Measurements from ENCODE around the gene PDZD2.
"Not testable (repeated sequence)": the region's sequence is repeated elsewhere in the genome, so short reads cannot be mapped to it uniquely, and the experiment has no call there.

PDZD2 gene

GRCh38 chr5:31738199-31738598 is 99.3 kb downstream of the PDZD2 start:
- no peak for DNase-seq

DNA sequence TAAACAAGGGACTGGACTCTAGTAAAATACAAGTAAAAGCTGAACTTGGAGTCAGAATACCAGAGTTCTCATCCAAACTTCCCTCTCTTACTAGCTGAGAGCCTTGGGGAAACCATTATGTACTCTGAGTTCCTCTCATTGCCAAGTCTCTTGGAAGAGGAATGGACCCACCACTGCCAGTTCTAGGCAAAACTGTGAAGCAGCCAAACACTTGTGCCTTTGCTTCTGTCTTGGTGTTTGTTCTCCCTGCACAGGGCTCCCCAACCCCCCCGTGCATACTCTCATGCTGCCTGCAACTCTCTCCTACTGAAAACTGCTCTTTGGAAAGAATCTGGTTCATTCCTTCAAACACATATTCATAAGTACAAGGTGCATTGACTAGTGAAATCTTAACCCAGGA is 102.6 kb downstream of the PDZD2 start:
- no peak for DNase-seq

- DNase-seq: no peak
Measured at GRCh38 chr5:31743678-31744077, 104.7 kb downstream of the PDZD2 start.

DNA sequence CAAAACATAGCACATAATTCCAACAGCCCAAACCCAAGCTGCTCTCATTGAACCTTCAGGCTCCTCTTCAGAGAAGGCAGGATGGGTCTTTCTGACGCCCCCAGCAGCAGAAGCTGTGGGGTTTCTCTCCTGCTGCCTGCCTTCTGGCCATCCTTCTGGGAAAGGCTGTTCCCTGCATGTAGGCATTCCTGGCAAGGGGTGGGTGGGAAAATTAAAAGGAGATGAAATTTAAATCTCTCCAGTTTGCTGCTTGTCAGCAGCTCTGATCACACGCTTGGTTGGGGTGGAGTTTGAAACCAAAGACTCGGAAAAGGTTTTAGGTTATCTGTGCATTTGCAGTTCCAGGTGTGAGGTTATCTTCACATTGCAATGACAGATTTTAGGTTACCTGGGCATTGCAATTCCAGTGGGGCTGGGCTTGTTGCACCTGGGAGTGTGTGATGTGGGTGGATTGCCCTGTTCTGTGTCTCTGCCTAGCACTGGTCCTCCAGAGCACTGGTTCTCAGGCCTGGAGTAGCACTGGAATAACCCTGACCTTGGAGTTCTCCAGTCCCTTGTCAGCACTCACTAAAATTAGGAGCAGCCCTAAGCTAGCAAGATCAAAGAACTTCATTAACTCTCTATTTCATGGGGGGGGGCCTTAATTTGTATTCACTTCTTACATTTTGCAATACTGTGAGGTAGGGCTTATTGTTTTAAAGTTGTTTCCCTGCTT is 109.7 kb downstream of the PDZD2 start:
- DNase-seq: no peak

GRCh38 chr5:31750215-31750614 is 111.3 kb downstream of the PDZD2 start:
- DNase-seq: no peak

DNA sequence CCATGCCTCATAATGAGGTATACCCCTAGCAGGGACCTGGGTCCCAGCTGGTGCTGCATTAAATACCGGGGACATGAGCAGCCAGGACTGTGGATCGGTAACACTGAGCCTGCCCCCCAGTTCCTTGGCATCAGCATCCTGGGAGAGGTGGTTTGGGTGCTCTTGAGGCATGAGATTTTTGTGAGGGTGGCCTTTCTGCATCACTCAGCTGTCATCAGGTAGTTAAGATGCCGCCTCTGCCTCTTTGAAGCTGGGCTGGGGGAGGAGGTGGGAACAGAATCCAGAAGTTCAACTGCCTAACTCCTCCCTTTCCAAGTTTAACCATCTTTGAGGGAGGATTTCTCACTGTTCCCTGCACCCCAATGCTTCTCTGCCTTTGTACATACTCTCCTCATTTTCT is 112.7 kb downstream of the PDZD2 start:
- DNase-seq: no peak

GRCh38 chr5:31753700-31754357 is 114.9 kb downstream of the PDZD2 start:
- DNase-seq: no peak

DNA sequence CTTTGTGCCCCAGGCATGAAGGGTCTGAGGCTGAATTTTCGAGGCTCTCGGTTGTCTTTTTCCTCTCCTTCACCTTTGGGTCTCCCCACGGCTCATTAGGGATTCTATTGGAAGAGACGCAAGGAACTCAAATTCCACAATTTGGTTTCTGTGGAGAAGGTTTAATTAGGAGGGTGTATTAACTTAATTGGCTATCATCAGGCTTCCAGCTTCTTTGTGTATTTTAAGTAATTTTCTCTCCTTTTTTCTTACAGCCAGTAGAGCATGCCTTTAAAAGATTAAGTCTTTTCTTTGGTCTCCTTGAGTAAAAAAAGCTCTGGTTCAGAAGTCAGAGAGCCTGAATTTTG is 115.4 kb downstream of the PDZD2 start:
- no peak for DNase-seq

DNA sequence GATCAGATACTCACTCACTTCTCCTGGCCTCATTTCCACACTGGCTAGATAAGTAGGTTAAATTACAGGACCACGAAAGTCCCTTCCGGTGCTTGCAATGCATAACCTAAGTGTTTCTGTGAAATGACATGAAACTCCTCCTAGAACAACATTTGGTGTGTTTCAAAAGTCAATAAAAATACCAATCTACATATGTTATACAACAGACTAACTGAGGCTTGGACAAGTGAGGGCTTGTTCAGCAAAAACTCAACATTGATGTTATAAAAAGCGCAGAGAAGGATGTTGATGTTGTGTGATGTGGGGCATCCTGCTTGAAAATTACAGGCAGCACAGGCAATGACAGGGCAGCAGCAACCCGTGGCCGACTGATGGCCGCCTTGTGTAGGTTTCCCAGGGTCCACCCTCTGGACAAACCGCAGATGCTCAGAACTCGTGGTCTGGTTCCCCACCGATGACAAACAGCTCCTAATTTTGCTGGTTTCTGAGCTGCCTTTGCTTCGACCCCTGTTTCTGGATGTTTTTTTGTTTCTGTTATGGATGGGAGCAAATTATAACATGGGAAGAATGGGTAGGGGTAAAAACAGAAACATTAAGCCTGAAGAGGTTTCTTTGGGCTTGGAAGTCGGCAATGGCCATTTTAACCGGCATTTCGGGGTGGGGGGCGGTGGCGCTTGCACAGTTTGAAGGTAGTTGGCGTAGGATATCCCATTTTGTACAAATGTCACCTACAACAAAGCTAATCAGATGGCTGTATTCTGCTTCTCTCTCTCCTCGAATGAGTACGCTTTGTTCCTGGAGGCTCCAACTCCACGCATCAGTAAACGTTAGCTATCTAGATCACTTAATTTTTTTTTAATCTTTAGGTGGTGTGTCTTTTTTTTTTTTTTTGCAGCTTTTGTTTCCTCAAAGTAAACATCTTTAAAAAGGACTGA is 116.1 kb downstream of the PDZD2 start:
- no peak for DNase-seq

DNA sequence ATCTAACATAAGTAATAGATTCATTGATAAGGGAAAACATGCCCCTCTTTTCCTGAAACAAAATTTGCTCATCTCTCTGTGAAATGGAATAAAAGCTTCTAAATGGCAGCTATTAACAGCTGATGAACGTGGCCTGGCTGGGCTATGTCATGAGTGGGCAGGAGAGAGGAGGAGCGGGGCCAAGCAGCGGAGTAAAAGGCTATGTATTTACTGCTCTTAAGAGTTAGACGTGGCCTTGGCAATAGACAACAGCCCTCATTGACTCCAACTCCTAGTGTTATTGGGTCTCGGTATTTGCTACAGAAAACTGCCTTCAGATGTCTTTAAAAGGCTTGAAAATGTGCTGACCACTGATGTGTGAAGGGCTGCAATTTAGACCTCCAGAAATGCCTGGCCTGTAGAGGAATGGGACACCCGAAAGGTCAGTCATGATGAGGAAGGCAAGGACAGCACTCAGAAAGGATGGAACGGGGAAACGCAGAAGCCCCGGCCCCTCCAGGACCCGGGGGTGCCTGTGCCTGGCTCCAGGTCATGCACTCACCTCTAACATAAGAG is 116.8 kb downstream of the PDZD2 start:
- no peak for DNase-seq

DNA sequence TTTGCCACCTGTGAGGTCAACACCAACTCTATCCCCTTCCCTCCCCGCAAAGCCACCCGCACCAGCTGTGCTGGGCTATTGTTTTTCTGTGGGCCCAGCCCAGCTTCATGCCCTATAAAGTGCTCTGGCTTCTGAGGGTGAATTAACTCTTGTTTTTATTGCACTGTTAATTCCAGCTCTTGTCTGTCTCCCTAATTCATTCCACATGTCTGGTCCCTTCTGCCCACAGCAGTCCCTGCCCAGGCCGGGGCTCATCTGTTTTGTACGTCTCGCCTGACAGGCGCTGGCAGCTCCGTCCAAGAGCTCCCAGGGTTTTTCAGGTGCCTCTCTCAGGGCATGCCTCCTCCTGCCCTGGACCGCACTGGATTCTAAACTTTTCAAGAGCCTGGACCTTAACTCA is 118.9 kb downstream of the PDZD2 start:
- DNase-seq: no peak

- no peak for DNase-seq
Measured at GRCh38 chr5:31758803-31759425, 120.0 kb downstream of the PDZD2 start.

GRCh38 chr5:31759925-31760324 is 121.0 kb downstream of the PDZD2 start:
- DNase-seq: no peak

- DNase-seq: no peak
Measured at GRCh38 chr5:31761877-31762276, 122.9 kb downstream of the PDZD2 start.

DNA sequence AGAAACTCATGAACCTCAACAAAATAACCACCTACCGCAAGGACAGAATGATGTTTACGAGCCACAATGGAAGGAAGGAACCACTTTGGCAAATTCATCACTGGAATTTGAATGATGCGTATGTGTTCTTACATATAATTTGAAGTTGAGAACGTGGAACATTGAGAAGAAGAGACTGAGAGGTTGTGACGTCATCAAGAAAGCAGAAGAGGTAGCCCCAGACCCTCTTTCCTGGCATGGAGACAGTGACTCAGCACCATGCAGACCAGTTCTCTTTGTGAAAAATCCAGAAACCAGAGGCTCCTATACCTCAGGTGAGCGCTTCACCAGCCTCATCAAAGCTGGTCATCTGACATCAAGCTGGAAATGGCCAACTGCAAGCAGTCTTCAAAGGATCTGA is 124.5 kb downstream of the PDZD2 start:
- no peak for DNase-seq

DNA sequence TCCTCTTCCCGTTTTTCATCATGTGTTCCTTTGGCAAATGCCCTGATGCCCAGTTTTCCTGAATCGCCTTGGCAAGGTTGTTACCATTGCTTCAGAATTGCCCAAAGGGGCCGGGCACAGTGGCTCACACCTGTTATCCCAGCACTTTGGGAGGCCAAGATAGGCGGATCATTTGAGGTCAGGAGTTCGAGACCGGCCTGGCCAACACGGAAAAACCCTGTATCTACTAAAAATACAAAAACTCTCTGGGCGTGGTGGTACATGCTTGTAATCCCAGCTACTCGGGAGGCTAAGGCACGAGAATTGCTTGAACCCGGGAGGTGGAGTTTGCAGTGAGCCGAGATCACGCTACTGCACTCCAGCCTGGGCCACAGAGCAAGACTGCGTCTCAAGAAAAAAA is 125.8 kb downstream of the PDZD2 start:
- DNase-seq: not testable (repeated sequence)

DNA sequence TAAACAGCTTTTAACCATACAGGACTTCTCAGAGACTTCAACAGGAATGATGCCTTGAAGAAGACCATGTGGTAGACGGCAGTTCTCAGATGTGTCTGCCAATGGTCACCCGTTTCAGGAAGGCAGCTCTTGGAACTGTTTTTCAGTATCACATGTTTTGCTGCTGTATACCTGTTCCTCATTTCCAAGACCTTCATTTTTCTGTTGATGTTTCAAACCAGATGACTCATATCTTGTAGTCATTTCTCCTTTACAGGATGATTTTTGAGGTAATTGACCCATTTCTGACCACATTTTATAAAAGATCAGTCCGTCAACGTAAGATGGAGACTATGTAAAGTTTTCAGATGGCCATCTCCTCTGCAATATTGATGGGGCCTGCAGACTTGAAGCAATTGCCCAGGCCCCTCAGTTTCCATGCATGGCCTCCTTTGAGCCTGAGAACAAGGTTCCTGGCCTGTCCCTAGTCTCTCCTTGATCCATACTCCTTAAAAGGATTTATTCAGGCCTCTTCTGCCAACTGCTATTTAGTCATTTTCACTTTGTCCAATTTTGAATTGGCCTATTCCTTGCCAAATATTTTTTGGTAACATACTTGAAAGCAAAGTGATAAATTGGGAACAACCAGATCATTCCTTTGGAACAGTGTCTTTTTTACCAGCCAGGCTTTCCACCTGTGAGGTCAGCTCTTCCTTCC is 128.6 kb downstream of the PDZD2 start:
- no peak for DNase-seq

- DNase-seq: no peak
Measured at GRCh38 chr5:31768046-31768445, 129.1 kb downstream of the PDZD2 start.

DNA sequence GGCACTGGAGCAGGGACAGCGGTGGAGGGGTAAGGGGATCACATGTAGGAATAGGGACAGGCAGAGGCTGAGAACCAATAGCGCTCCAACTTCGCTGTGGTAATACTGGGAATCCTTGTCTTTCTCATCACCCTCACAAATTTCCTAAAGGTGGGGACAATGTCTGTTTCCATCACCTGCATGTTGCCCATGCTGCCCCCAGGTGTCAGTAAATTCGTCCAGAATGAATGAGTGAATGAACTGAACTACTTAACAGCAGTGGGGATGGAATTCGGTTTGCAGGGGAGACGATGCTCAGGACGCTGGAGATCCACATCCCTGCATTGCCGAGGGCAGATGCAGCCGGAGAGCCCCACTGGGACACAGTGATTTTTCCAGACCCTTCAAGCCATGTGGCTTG is 129.9 kb downstream of the PDZD2 start:
- DNase-seq: no peak

DNA sequence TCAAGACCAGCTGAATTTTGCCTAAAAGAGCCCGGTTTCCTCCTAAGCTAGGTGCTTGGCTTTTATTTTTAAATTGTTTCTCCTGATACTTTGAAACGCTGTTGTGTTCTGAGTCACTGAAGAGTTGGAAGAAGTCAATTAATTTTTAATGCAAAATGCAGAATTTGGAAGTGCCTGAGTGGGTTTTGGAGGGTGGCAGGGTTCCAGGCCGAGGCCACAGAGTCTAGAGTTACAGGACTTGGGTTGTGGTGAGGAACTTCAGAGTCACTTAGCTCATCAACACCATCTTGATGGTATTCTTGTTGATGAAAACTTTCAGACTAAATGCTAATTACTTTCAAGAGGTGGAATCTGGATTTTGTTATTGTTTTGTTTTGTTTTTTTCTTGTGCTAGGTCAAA is 130.6 kb downstream of the PDZD2 start:
- no peak for DNase-seq

- DNase-seq: no peak
Measured at GRCh38 chr5:31770132-31770720, 131.3 kb downstream of the PDZD2 start.

- DNase-seq: no peak
Measured at GRCh38 chr5:31770998-31771397, 132.1 kb downstream of the PDZD2 start.
